HG03439 (cell line): ENCODE data around the gene CCDC54.
"Not testable (repeated sequence)": the region's sequence is repeated elsewhere in the genome, so short reads cannot be mapped to it uniquely, and the experiment has no call there.

ENCODE experiments used
- ATAC-seq: cut with Tn5 transposase; IDR thresholded peaks from one replicate; pipeline ENCODE4 v1.9.1; 2021; ENCODE audit warnings: mild to moderate bottlenecking, moderate library complexity; ENCODE audit not compliant: unreplicated experiment

Gene CCDC54

DNA sequence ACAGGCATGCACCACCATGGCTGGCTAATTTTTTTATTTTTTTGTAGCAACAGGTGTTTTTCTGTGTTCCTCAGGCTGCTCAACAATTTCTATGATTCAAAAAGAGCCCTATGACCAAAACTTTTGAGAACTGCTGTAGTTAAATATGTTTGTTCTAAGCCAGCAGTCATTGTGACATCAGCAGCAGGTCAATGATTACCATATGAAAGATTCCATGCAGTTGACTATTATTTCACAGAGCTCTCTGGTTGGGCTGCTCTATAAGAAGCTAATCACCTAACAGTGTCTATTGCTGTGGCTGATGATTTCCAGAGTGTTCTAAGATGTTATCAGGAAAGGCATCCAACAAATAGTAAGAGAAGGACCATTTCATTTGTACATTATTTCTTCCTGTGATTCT lies at the start of gene CCDC54:
Gene CCDC54 (plus strand): TSS at position 289 of the 400 bp plus-strand sequence. CDS start 149 bp downstream, outside the sequence.
- ATAC-seq = no peak

DNA sequence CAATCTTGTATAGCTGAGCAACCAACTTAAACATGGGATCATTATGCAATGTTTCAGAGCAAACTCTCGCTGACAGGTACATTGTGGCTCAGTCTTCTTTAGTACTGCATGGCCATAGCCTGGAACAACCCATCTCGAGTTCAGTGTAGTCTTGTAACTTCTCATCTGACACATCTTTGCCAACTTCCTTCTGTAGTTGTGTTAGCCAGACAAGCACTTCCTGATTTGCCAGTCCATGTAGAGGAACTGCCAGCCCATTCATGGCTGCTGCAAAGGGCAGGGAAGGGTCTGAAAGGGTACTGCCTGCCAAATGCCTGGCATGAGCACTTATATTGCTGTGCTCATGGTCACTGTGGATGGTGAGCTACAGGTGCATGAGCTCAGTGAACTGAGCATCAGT lies 49.2 kb upstream of the CCDC54 start:
- ATAC-seq = no peak

DNA sequence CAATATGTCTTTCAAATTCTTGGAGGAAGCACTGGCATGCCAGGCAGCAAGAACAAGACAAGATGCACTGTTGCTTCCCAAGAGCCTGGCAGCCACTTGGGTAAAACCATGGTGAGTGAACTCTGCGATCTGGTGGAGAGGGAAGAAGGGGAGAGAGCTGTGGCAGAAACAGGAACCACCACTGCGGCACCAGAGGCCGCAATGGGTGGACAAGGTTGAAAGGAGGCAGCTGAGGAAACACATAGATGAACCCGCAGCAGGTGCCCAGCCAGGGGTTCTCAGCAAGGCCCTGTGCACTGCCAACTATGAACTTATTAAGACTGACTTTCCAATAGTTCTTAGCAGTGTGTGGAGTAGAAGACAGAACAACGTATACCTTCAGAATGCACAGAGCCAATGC lies 48.2 kb upstream of the CCDC54 start:
- ATAC-seq = no peak

DNA sequence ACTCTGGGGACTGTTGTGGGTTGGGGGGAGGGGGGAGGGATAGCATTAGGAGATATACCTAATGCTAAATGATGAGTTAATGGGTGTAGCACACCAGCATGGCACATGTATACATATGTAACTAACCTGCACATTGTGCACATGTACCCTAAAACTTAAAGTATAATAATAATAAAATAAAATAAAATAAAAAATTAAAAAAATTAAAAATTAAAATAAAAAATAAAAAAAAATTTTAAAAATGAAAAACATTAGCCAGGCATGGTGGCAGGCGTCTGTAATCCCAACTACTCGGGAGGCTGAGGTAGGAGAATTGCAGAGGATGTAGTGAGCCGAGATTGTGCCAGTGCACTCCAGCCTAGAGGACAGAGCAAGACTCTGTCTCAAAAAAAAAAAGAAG lies 37.5 kb upstream of the CCDC54 start:
- ATAC-seq = not testable (repeated sequence)

DNA sequence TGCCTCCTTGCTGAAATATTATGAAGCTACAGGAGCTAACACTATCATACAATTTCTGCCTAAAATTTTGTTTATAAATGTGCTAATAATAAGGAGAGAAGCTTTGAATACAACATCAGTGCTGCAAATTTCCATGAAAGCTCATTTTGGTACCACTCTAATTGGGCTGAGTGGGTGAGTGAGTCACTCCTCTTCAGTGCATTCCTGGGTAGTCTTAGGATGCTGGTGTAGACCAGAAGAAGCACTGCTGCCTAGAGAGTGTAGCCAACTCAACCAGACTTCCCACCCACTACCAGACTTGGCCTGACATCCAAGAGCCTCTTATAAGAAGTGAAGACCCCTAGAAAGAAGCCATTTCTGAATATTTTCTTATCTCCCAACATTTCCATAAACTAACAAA lies 32.5 kb upstream of the CCDC54 start:
- no peak for ATAC-seq

DNA sequence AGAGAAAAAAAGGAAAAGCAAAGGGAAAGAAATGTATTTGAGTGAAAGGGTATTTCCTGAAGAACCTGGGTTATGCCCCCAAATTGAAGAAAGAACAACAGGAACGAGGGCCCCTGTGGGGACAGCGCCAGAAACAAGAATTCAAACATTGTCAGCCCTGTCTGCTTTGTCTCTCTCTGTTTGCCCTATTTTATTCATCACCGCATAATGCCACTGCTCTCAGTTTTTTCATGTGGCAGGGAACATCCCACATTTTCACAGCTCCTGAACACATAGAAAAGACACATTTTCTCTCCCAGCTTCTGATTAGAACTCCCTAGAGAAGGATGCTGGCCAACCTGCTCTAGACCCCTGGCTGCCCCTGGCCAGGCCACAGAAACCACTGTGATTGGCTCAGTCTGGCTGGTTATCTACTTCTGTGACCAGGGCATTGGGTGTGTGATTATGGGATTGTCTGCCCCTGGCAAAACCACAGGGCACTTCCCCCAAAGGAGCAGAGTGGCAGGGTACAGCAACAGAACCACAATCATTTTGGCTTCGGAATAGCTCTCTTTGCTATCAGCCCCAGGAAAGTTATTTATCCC lies 31.3 kb upstream of the CCDC54 start:
- ATAC-seq = no peak

DNA sequence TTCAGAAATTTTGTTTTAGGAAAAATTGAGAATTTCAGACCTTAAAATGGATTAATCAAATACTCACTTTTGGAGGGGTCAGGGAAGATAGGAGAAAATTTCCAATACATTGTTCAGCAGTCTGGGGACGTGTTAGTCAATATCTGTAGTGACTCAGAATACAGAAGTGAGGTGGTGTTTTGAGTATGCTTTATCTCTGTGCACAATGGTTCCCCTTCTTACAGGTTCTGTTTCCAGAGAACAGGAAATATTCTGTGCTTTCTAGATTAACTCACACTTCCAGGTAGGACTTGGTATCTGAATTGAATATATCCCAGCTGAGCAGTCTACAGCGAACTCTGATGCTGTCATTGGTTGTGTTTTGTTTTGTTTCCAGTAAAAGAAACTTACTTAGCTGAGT lies 30.7 kb upstream of the CCDC54 start:
- no peak for ATAC-seq

DNA sequence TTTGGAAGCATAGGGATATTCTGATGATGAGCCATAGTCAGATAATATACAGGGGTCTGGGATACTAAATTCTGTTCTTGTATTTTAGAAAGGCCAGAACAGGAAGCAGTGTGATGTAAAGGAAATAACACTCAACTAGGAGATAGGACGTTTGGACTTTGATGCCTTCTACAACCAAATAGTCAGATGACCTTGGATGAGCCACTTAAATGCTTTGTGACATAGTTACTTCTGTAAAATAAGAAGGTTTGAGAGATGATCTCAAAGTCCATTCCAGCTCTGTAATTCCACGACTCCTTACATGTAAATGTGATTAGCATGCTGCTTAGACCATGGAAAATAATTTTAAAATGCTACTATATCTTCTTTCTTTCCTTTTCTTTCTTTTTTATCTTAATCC lies 29.5 kb upstream of the CCDC54 start:
- ATAC-seq = no peak

DNA sequence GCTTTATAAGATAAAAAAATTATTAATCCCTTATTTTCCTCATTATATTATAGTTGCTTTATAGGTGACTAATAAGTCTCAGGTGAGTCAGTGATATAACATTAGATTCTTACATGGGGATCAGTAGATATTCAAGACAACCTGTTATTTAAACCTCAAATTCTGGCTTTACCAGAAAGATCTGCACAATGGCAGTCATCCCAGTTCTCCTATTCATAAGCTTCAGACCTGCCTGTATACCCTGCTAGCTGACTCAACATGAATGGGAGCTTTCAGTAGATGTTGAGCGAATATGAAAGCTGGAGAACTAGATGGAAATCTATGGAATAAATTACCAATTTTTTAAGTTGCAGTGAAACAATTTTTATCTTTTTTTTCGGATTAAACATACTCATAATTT lies 20.5 kb upstream of the CCDC54 start:
- ATAC-seq = no peak

DNA sequence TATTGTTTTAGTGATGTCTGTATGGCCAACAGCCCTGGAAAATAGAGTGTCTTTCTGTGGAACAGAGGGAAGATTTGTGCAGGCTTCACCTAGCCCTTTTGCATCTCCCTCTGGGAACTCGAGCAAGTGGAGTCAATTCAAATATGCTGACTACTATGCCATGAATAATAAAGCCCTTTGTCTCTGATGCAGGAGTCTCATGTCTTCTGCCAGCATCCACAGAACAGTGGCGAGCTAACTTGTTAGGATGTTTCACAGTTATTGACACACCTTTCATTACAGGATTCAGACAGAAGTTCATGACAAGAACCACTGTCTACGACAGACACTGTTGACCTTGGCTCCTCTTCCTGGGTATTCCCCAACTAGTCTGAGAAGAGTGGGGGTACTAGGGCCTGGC lies 15.6 kb upstream of the CCDC54 start:
- no peak for ATAC-seq

DNA sequence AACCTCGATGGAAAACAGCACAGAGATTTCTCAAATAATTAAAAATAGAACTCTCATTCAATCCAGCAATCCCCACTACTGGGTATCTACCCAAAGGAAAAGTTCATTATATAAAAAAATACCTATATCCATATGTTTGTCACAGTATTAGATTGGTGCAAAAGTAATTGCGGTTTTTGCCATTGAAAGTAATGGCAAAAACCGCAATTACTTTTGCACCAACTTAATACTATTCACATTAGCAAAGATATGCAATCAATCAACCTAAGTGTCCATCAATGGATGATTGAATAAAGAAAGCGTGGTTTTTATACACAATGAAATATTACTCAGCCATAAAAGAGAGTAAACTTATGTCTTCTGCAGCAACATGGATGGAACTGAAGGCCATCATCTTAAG lies 12.2 kb upstream of the CCDC54 start:
- ATAC-seq = no peak

DNA sequence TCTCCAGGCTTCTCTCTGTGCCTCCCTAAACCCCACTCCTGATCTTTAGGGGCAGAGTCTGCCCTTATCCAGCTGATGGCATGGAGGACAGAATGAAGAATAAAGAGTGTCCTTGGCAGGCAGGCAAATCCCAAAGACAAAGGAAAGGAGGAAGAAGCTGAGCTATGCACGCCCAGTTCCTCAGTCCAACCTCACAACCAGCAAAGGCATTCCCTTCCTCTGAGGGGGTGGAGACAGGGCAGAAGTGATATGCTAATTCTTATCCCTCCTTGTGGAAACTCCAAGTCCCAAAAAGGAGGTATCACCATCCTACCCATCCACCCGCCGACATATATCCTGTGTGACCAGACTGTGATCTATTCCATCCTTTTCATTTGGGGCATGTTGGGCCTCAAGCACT lies 10.5 kb upstream of the CCDC54 start:
- no peak for ATAC-seq

DNA sequence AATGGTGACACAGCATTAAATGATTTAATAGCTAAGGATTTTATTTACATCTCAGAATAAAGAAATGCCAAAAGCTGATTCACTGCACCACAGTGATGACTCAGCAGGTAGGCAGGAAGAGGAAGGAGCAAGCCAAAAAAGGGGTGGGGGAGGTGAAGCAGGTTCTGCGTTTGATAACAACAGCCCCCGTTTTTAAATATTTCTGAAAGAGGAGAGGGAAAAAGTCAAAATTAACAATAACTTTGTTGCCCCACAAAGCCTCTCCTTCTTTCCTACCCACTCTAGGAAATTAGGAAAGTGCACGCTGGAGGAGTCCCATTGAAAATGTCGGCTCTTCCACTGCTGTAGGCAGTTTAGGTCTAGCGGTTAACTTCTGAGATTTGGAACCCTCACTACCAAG lies 9.9 kb upstream of the CCDC54 start:
- no peak for ATAC-seq

DNA sequence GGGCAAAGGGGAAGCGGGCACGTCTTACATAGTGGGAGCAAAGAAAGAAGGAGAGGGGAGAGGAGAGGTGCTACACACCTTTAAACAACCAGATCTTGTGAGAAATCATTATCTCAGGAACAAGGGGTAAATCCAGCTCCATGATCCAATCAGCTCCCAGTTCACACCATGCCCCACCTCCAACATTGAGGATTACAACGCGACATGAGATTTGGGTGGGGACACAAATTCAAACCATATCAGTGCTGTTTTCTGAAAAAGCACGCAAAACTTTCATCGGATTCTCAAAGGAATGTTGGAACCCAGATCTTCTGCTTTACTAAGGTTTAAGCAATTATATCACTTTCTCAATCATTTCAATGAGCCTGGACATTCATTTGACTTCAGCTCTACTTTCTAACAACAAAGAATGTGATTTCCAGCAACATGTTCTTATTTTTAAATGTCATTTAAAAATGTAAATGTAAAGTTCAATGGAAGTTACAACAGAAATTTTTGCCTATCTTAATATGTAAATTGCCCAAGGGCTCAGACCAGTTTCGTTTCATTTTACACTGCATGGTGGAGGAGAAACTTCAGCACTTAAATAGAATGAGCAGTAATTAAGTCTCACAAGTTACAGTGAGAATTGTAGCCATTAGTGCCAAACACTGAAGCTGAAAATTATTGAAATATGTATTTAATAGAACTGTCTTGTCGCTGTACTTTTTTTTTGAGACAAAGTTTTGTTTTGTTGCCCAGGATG lies 8.4 kb upstream of the CCDC54 start:
- no peak for ATAC-seq

DNA sequence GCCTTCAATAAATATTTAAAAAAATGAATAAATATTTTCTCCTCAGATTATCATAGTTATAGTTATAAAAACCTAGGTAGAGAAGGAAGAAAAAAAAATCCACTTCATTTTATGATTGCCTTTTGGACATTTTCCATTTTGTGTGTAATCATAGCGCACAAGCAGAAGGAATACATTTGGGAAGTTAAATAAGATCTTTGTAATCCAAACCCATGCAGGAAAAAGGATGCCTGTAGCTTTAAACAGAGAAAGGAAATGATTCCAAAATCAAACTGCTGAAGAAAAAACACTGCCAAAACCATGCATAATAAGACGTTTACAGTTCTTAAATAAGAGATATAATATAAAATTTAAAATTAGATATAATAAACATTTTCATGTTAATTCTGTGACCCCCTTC lies 7.4 kb upstream of the CCDC54 start:
- ATAC-seq = no peak

DNA sequence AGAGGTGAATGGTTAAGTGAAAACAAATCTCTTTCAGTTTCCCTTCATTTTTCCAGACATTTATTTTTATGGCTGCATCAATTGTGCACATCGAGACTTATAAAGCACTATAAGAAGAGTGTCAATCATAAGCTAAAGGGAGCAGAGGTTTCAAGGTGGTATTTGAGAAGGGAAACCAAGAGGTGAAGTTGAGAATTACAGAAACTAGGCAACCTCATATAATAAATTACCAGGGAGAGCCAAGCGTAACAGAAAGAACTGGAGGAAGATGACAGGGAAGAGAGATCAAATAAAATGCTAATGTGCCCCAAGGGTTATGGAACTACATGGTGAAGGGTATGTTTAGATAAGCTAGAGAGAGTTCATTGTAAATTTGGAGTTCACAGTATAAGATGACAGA lies 6.3 kb upstream of the CCDC54 start:
- no peak for ATAC-seq

DNA sequence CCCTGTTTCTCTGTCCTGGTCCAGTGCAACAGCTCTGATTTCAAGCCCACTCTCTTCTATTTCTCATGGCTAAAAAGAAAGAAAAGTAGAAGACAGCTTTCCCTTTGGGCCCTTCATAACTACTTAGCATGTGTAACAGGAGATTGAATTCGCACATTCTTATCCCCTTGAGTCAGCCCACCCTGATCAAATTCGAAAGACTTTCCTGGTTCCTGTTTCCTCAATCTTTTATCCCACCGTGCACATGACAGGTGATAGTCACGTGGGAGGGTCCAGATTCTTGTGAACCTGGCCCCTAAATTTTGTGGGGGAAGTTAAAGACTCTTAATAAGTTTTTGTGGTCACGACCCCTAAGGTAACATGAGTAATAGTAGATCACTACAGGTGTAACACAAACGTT lies 4.7 kb upstream of the CCDC54 start:
- no peak for ATAC-seq

DNA sequence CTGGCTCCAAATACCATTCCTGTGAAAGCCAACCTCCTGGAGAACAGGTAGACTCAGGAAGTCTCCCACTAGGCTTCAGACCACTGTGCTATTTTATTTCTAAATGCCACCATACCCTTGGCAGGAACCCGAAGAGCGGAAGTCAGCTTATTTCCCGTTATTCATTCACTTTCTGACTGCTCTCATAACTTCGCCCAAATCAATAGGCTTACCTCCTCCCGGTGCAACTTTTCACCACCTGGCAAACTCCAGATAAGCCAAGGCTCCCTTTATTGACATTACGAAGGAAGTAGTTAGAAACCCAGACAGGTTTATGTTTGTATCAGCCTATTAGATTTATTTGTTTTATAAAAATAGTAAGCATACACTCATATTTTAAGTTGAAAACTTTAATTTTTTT lies 3.3 kb upstream of the CCDC54 start:
- no peak for ATAC-seq

DNA sequence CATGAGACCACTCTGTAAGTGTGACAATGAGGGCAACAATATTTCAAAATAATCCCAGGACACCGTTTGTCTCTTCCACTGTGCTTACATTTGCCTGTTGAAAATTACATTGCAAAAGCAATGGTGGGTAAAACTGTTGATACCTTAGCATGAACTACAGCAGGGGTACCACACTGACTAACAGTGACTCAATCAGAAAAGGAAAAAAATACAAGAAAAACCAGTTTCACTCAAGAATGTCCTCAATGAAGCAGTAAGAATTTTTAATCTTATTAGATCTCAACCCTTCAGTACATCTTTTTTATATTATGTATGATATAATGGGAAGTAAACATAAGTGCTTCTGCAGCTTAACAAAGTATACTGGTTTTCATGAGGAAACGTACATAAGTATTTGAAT lies 1.6 kb upstream of the CCDC54 start:
- no peak for ATAC-seq

DNA sequence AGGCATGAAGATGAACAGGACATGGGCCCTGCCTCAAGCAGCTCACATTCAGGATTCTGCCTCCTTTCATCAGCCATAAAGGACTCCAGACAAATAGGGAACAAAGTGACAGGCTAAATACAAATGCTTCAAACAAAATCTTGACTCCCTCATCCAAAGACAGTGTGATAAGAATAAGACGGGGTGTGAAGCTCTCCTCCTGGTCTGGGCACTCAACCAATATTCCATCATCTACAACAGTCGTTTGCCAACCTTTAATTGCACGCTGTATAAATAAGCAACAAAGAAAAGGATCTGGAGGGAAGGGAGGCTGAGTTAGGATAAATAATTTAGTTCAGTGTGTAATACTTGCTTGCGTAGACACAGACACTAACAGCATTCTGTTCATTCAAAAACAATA lies 5.4 kb downstream of the CCDC54 start:
- ATAC-seq = no peak

DNA sequence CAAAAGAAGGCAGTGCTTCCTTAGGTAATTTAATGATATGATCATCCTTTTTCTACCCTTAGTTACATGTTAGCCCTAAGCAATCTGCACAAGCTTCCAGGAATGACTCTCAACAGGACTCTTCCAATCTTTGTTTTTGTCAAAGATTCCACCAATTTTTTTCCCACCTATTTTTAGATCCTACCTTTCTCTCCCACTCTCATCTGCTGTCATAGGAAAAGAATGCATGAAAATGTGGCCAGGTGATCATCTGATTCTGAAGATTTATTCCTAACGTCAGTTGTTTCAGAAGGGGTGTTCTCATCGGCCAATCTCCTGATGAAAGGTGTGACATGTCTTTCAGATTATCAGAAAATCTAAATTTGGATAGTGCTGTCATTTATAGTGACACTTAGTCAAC lies 7.2 kb downstream of the CCDC54 start:
- no peak for ATAC-seq

DNA sequence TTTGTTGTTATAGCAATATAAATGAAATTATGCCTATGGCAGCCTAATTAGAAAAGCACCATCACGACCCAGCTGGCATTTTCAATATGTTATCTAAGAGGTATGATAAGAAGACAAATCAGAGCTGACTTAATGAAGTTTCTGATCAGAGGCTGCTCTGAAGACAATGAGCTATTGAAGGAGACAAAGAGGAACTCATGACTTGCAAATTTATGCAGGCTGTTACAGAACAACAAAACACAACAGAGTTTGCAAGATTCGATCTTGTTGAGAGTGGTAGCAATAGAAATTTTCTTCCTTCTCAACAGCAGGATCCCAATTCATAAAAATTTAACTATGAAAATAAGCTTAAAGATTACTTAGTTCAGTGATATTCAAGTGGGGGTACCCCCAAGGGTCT lies 7.7 kb downstream of the CCDC54 start:
- no peak for ATAC-seq

DNA sequence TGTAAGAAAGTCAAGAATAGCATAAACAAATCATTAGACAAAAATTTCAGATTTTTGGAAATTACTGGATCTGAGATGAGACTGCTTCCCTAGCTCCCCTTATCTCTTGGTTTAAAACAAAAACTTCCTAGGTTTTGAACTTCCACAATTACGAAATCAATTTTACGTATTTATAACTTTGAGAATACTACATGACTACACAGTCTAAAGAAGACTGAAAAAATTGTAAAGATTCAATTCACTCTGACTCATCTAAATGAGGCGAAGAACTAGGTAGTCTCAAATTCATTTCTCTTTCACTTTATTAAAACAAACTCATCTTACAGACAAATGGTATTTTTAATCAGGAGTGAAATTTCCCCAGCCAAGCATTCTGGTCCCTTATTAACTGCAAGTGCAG lies 10.3 kb downstream of the CCDC54 start:
- no peak for ATAC-seq
